ENCODE data around the gene SCAMP3. TPM values are rescaled to one million over a fixed set of nuclear protein-coding genes. Genes with fewer than 3 reads are reported as not detected.

SCAMP3 gene
- total and polyA plus RNA-seq, 4 donors = 14.9 to 47.0 (median 31.7) TPM

DNA sequence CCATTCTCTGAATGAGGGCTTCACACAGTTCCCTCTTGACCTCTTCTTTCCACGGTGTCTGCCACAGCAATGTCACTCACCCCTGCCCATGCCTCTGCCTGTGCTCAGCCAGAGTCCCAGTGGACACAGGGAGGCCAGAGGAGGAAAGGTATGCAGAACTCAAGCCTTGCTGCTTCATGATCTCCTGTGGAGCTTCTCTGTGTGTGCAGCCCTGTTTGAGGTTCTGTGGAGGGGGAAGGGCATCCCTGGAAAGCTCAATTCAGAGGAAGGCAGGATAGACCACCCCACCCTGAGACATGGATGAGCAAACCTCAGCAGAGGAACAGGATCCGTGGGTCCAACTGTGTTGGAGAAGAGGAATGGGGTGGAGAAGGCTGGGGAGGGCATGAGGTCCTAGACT, 17.1 kb upstream of the SCAMP3 start:
- TF ChIP-seq FOXA1 (IDR thresholded peaks at IDR 0.05) = no peak
- TF ChIP-seq, protein P1, sequence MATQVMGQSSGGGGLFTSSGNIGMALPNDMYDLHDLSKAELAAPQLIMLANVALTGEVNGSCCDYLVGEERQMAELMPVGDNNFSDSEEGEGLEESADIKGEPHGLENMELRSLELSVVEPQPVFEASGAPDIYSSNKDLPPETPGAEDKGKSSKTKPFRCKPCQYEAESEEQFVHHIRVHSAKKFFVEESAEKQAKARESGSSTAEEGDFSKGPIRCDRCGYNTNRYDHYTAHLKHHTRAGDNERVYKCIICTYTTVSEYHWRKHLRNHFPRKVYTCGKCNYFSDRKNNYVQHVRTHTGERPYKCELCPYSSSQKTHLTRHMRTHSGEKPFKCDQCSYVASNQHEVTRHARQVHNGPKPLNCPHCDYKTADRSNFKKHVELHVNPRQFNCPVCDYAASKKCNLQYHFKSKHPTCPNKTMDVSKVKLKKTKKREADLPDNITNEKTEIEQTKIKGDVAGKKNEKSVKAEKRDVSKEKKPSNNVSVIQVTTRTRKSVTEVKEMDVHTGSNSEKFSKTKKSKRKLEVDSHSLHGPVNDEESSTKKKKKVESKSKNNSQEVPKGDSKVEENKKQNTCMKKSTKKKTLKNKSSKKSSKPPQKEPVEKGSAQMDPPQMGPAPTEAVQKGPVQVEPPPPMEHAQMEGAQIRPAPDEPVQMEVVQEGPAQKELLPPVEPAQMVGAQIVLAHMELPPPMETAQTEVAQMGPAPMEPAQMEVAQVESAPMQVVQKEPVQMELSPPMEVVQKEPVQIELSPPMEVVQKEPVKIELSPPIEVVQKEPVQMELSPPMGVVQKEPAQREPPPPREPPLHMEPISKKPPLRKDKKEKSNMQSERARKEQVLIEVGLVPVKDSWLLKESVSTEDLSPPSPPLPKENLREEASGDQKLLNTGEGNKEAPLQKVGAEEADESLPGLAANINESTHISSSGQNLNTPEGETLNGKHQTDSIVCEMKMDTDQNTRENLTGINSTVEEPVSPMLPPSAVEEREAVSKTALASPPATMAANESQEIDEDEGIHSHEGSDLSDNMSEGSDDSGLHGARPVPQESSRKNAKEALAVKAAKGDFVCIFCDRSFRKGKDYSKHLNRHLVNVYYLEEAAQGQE (IDR thresholded peaks at IDR 0.05) = no peak
- TF ChIP-seq, protein P2, sequence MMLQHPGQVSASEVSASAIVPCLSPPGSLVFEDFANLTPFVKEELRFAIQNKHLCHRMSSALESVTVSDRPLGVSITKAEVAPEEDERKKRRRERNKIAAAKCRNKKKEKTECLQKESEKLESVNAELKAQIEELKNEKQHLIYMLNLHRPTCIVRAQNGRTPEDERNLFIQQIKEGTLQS (IDR thresholded peaks at IDR 0.05) = no peak
- TF ChIP-seq, protein P3, sequence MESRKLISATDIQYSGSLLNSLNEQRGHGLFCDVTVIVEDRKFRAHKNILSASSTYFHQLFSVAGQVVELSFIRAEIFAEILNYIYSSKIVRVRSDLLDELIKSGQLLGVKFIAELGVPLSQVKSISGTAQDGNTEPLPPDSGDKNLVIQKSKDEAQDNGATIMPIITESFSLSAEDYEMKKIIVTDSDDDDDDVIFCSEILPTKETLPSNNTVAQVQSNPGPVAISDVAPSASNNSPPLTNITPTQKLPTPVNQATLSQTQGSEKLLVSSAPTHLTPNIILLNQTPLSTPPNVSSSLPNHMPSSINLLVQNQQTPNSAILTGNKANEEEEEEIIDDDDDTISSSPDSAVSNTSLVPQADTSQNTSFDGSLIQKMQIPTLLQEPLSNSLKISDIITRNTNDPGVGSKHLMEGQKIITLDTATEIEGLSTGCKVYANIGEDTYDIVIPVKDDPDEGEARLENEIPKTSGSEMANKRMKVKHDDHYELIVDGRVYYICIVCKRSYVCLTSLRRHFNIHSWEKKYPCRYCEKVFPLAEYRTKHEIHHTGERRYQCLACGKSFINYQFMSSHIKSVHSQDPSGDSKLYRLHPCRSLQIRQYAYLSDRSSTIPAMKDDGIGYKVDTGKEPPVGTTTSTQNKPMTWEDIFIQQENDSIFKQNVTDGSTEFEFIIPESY (IDR thresholded peaks at IDR 0.05) = no peak
- TF ChIP-seq HNF4G (IDR thresholded peaks at IDR 0.05) = no peak
- TF ChIP-seq GABPA (IDR thresholded peaks at IDR 0.05 in 1 of 2, conservative IDR thresholded peaks at IDR 0.05 in 1 of 2) = no peak
- TF ChIP-seq, protein P4, sequence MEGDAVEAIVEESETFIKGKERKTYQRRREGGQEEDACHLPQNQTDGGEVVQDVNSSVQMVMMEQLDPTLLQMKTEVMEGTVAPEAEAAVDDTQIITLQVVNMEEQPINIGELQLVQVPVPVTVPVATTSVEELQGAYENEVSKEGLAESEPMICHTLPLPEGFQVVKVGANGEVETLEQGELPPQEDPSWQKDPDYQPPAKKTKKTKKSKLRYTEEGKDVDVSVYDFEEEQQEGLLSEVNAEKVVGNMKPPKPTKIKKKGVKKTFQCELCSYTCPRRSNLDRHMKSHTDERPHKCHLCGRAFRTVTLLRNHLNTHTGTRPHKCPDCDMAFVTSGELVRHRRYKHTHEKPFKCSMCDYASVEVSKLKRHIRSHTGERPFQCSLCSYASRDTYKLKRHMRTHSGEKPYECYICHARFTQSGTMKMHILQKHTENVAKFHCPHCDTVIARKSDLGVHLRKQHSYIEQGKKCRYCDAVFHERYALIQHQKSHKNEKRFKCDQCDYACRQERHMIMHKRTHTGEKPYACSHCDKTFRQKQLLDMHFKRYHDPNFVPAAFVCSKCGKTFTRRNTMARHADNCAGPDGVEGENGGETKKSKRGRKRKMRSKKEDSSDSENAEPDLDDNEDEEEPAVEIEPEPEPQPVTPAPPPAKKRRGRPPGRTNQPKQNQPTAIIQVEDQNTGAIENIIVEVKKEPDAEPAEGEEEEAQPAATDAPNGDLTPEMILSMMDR (IDR thresholded peaks at IDR 0.05; ENCODE audit: low read depth, low read length, missing input control) = no peak
- no peak for TF ChIP-seq HNF4A (conservative IDR thresholded peaks at IDR 0.05)
- TF ChIP-seq NR2F2 (IDR thresholded peaks at IDR 0.05) = no peak
- TF ChIP-seq JUND (IDR thresholded peaks at IDR 0.05) = no peak
- TF ChIP-seq RXRA (IDR thresholded peaks at IDR 0.05) = no peak
- TF ChIP-seq YY1 (IDR thresholded peaks at IDR 0.05) = no peak
- TF ChIP-seq, protein P5, sequence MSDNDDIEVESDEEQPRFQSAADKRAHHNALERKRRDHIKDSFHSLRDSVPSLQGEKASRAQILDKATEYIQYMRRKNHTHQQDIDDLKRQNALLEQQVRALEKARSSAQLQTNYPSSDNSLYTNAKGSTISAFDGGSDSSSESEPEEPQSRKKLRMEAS (IDR thresholded peaks at IDR 0.05) = no peak
- no peak for TF ChIP-seq TAF1 (conservative IDR thresholded peaks at IDR 0.05)
- no peak for TF ChIP-seq SP1 (IDR thresholded peaks at IDR 0.05)
- Histone ChIP-seq H3K9me3 (ENCODE audit: control insufficient read depth in 4 of 4, low read length in 3 of 4) (no peaks in the 10 kb centered on the region), H3K4me3 (ENCODE audit: low read depth in 1 of 3, low read length in 3 of 3) (no peak overlapping the region), H3K36me3 (ENCODE audit: control insufficient read depth in 4 of 4, insufficient read depth in 3 of 4, low read depth in 1 of 4, low read length in 3 of 4) (no peaks in the 10 kb centered on the region), H3K4me1 (ENCODE audit: control insufficient read depth in 4 of 4, insufficient read depth in 4 of 4, low read length in 3 of 4) (peaks cover 8 to 18% (median 16%) of the 10 kb centered on the region in 4 donors), H3K27ac (ENCODE audit: low read depth in 1 of 2, low read length in 2 of 2) (no peak overlapping the region), H3K27me3 (ENCODE audit: control insufficient read depth in 4 of 4, insufficient read depth in 4 of 4, low read length in 3 of 4) (no peaks in the 10 kb centered on the region), H3K9ac (ENCODE audit: low read depth in 1 of 2, low read length in 2 of 2) (no peak overlapping the region)
- DNase-seq (ENCODE audit: low spot score) = no peak
- 70% methylated on average over 2 of the region's 2 CpGs for WGBS

DNA sequence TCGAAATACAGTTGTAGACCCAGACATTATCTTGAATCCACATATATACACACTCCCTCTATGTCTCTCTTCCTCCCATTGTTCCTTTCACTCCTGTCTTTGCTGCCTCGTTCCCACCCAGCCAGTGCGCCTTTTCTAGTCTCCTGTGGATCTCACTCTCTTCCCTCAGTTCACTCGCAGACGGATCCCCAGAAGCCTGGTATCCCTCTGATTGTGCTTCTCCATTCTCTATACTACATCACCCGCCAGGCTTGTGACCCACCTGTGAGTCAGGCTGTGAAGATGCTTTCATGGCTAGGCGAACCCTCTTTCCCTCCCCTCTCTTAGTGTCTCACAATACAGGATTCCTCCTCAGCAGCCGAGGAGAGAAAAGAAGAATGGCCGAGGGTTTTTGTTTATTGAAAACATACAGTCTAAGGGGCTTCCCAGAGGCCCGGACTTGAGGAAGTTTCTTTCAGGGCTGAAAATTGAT, 16.6 kb upstream of the SCAMP3 start:
- Histone ChIP-seq H3K4me1 (ENCODE audit: control insufficient read depth in 4 of 4, insufficient read depth in 4 of 4, low read length in 3 of 4) (peaks cover 8 to 21% (median 18%) of the 10 kb centered on the region in 4 donors), H3K36me3 (ENCODE audit: control insufficient read depth in 4 of 4, insufficient read depth in 3 of 4, low read depth in 1 of 4, low read length in 3 of 4) (no peaks in the 10 kb centered on the region), H3K27ac (ENCODE audit: low read depth in 1 of 2, low read length in 2 of 2) (no peak overlapping the region), H3K4me3 (ENCODE audit: low read depth in 1 of 3, low read length in 3 of 3) (no peak overlapping the region), H3K9ac (ENCODE audit: low read depth in 1 of 2, low read length in 2 of 2) (no peak overlapping the region), H3K9me3 (ENCODE audit: control insufficient read depth in 4 of 4, low read length in 3 of 4) (no peaks in the 10 kb centered on the region), H3K27me3 (ENCODE audit: control insufficient read depth in 4 of 4, insufficient read depth in 4 of 4, low read length in 3 of 4) (no peaks in the 10 kb centered on the region)
- 77% methylated on average over 10 of the region's 10 CpGs for WGBS
- DNase-seq (ENCODE audit: low spot score) = no peak
- TF ChIP-seq, protein P5 (IDR thresholded peaks at IDR 0.05) = no peak
- TF ChIP-seq RXRA (IDR thresholded peaks at IDR 0.05) (no peak), GABPA (IDR thresholded peaks at IDR 0.05 in 1 of 2, conservative IDR thresholded peaks at IDR 0.05 in 1 of 2) (no peak), EGR1 (IDR thresholded peaks at IDR 0.05; ENCODE audit: low read depth in 2 of 2) (no peak), YY1 (IDR thresholded peaks at IDR 0.05) (no peak), SP1 (IDR thresholded peaks at IDR 0.05) (no peak)
- TF ChIP-seq, protein P2 (IDR thresholded peaks at IDR 0.05) = no peak
- TF ChIP-seq, protein P3 (IDR thresholded peaks at IDR 0.05) = no peak
